Erythroblast (primary cell): ENCODE data around the gene ATP2B1.

ENCODE experiments used
- DNase-seq, 2 experiments: peaks; one replicate each; lab custom pipeline; 2025; lab: John Stamatoyannopoulos, UW
- GATA1 ChIP-seq: IDR thresholded peaks from 2 replicates; pipeline ENCODE4 v1.6.1; 2011; ENCODE audit warnings: low read depth, mild to moderate bottlenecking, control low read depth, low read length, moderate library complexity
- POLR2A ChIP-seq: IDR thresholded peaks from 2 replicates; pipeline ENCODE4 v1.6.1; 2011; ENCODE audit warnings: mild to moderate bottlenecking, low read length

ATP2B1 gene

DNA sequence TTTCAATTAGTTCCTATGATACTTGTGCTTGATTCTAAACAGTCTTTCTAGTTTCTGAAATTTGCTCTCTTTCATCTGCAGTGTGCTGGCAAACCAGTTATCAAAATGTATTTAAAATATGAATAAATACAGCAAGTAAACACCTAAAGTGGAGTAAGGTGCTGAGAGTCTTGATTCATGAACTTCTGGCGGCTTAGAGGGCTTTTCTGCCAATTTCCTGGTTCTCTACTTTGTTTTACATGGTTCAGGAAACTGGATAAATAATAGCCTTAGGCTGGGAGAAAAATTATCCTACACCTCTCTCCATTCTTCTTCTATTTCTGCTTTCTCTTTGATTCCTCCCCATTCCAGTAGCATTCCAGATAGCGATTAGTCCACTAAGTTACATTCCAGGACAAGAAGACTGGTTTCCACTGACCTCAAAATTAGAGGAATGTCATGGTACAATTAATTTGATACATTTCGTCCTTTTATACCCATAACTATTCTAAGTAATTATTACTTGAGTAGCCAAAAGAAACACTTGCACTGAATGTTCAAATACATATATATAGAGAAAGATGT, 14.9 kb downstream of the ATP2B1 start:
- no peak for DNase-seq
- TF ChIP-seq GATA1 (no peak), POLR2A (no peak)

DNA sequence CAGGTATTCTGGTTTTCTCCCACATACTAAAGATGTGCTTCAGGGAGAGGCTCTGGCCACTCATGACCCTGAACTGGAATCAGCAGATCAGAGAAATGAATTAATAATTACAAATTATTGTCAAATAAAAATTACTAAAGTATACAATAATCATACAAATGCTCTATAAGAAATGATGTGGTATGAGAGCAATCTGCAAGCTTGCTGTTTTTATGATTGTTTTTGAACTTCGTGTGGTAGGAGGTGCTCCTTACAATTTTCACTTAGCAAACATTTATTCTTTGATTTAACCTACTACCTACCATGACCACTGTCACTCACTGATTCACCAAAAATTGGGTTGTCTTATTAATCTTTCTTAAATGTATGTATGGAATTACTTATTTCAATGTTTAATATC, 16.2 kb downstream of the ATP2B1 start:
- TF ChIP-seq GATA1 (no peak), POLR2A (no peak)

DNA sequence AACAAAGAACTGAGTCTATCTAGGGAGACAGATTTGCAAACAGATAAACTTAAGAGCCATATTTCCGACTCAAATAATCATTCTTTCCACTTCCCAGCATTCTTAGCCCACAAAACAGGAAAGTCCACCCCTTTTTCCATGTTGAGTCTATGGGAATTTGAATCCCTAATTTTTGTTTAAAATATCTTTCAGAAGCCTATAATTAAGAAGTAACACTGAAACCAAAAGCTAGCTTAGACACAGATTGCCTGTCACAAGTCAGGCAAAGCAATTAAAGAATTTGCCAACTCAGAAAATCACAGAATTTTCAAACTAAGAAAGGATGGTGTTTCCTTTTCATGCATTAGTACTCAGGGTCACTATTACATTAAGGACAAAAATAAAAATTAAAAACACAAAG, 17.0 kb downstream of the ATP2B1 start:
- DNase-seq = no peak
- TF ChIP-seq POLR2A (no peak), GATA1 (no peak)

More for the DNA sequence above, 16.2 kb downstream of the ATP2B1 start:
- no peak for DNase-seq

DNA sequence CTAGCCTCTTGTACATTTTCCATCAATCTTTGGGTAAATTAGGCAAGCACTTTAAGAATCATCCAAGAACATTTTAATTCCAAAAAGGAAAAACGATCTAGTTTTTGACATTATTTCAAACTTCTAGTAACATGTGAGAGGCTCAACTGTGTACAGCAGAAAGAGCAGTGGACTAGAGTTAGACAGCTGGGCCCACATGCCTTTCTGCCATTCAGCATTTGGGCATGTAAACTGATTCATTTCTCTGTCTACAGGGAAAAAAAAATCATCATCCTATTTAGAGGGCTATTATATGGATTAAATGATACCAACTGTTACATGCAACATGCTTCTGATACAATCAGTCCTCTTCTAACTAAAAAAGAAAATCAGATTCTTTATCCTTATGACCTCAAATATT, 17.7 kb downstream of the ATP2B1 start:
- DNase-seq = no peak
- TF ChIP-seq POLR2A (no peak), GATA1 (no peak)

DNA sequence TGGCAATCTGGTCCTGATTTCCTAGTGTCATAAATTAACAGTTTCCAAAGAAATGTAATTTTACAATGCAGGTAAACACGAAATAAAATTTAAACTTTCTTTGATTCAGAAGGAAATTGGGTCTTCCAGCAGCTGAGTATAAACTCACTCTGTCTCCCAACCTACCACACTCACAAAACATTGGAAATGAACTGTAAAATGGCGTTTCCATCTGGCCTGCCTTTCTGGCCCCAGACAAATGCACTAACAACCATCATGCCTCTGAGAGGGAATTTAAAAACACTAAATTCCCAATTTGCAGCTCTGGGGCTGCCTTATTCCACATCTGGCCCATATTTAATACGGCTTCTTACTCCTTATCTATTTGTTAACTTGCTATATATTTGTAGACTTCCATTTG, 19.3 kb downstream of the ATP2B1 start:
- no peak for TF ChIP-seq POLR2A
- TF ChIP-seq GATA1 = no peak
- no peak for DNase-seq

DNA sequence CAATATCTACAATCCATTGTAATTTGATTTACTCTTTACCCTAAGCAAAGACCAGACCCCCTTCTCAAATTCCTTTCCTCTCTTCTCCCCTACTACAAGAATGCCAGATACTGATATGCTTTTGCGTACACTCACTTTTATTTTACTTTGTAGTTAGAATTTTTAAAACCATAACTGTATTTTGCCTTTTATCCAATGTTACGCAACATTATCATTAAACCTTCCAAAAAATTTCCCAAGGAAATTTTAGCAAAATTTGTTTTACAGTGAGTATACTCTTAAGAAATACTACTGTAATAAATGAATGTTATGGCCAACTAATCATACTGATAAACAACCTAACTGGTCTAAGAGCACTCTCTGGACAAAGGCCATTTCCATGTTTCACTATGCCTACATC, 22.3 kb downstream of the ATP2B1 start:
- TF ChIP-seq POLR2A (no peak), GATA1 (no peak)
- DNase-seq = no peak

DNA sequence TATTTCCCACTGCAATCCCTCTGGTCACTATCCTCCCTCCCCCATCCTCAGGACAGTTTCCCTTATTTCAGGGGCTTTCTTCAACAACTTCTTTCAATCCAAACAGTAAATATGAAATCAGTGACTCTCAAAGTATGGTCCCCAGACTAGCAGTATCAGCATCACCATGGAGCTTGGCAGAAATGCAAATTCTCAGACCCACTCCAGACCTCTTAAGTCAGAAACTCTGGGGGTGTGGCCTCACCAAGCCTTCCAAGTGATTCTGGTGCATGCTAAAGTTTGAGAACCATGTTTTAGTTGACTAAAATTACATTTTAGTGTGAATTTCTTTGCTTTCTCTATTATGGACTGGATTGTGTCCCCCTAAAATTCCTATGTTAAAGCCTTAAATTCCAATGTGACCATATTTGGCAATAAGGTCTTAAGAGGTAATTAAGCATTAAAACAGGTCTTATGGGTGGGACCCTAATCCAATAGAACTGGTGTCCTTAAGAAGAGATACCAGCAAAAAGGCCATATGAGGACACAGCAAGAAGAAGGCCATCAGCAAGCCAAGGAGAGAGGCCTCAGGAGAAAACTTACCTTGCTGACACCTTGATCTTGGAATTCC, 23.2 kb downstream of the ATP2B1 start:
- TF ChIP-seq POLR2A (no peak), GATA1 (no peak)
- DNase-seq = peak in 1 of 2 experiments; percentile 14

DNA sequence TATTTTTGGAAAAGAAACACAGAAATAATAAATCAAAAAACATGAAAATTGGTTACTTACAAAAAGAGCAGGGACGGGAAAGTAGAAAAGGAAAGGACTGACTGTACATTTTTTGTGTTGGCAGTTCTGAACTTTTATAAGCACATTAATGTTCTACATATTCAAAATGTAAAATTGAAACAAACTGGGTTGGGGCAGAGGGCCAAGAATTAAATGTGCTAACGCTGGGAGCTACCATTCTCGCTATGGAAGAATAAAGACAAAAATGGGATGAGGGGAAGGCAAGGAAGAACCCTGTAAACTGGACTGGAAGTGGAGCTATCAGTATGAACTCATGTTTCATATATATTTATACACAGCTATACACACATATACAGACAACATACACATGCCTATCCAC, 24.5 kb downstream of the ATP2B1 start:
- no peak for DNase-seq
- TF ChIP-seq GATA1 (no peak), POLR2A (no peak)

DNA sequence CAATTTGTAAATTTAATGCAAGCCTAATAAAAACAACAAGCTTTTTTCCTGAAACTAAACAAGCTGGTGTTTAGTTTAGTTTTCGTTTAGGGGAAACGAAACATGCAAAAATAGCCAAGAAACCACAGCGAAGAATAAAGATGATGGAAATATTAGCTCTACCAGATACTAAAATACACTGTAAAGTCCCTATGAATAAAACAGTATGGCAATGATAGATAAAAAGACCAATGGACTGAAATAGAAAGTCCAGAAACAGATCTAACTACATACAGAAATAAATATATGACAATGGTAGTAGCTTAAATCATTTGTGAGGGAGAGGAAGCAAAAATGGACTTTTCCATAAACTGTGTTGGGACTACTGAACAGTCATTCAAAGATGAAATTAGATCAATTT, 26.4 kb downstream of the ATP2B1 start:
- DNase-seq = no peak
- TF ChIP-seq POLR2A (no peak), GATA1 (no peak)

DNA sequence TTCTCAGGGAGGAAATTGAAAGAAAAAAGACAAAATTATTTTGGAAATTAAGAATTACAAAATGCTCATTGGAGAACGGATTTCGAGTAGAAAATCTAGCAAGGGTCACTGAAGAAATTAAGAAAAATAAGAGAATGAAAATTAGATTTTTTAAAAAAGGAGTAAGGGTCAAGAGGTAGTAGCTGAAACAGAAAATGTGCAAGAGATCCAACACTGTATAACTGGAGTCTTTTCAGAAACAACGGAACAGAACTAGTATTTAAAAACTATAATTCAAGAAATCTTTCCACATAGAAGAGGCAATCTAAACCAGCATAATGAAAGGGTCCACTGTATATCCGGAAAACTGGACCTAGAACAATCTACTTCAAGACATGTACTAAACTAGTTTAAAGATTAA, 28.2 kb downstream of the ATP2B1 start:
- TF ChIP-seq POLR2A = no peak
- no peak for TF ChIP-seq GATA1

DNA sequence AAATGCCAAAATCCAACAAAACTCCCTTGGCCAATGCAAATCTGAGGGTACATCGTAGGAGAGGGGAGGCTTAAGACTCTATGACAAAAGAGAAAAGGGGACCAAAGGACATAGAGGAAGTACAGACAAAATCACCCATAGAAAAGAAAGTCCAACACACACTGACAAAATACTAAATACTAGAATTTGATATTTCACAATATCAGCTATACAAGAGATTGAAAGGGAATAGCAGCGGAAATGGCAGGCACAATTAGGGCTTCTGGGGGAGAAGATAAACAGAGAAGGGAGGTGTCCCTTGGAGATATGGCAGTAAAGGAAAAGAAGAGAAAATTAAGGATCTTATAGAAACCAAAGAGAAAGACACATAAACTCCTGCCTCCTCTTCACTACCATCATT, 29.0 kb downstream of the ATP2B1 start:
- TF ChIP-seq POLR2A (no peak), GATA1 (no peak)
- DNase-seq = peak; percentile 14 to 19

More for the DNA sequence above, 28.2 kb downstream of the ATP2B1 start:
- DNase-seq = peak; percentile 7 to 9

DNA sequence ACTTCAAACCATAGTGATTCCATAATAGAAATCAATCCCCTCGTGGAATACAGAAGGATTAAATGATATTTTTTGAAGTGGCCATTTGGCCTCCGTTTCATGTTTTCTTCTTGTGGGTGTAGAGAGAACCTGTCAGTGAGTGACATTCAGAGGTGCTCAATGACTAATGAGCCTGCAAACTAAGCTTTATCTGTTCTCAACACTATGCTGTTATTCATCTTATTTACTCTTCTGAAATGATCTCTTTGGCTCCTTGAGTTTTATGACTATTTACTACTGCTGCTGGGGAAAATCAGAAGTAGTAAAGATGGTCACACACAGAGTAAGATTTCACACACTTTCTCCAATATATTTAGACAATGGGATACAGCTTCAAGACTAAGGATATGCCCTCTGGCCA, 30.4 kb downstream of the ATP2B1 start:
- TF ChIP-seq GATA1 (no peak), POLR2A (no peak)

DNA sequence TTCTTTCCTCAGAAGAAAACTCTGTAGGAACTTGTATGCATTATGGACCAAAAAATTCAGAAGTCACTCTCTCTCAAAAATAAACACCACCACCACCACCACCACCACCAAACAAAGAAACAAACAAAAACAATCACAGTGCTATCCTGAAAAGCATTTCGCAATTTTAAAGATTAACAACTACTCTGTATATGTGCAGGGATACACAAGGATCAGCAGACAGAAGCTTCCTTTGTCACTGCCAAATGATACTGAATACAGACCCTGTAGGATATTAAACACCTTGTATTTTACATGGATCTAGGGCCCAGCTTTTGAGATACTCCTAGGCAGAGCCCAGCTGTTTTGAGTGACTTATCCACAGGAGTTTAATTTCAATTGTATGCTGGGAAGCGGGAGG, 31.7 kb downstream of the ATP2B1 start:
- TF ChIP-seq GATA1 = no peak
- no peak for TF ChIP-seq POLR2A
- no peak for DNase-seq

More for the DNA sequence above, 30.4 kb downstream of the ATP2B1 start:
- peak; percentile 17 to 47 for DNase-seq

DNA sequence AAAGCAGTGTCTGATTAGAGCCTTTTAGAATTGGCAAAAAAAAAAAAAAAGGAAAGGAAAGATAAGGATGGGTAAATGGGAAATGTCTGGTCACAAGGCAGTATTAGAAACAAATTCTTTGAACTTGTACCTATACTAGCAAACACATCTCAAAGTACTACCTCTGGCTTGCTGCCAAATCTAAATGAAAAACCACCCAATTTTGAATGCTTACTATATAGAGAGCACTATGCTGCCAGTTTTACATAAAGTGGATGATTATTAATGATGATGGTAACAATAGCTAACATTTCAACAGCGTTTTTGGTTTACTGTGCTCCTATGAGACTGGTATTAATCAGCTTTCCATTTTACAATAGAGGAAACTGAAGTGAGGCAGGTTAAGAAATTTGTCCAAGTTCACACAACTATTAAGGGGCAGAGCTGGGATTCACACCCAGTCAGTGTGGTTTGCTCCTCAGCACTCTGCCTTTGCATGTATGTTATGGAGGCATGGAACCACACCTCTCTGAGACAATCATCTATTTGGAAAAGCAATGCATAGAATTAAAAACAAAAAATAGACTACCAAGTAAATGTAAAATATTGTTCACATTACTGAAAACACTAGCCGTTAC, 34.2 kb downstream of the ATP2B1 start:
- peak; percentile 2 to 18 for DNase-seq
- TF ChIP-seq GATA1 = no peak
- no peak for TF ChIP-seq POLR2A

DNA sequence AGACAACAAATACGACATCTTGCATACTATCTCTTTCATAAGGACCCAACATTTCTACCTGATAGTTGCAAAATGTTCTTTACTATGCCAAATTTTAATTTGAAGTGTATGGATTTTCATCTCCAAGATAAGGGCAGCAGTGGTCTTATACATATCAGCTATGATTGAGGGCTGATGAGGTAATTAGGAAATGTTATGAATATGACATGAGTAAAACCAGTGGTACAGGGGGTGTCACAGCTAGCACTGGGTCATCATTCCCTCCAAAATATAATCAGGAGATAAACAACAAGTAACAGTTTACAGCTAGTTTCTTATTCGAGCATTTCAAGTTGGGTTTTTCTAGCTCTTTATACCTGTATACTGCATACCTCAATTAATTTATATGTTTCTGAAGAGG, 35.0 kb downstream of the ATP2B1 start:
- no peak for TF ChIP-seq GATA1
- no peak for TF ChIP-seq POLR2A

More for the DNA sequence above, 35.0 kb downstream of the ATP2B1 start:
- DNase-seq = no peak
